Gastroesophageal sphincter (tissue), 3 donors: ENCODE measurements around the gene MCRIP2.

Experiments used
- EP300 ChIP-seq: sonication (generic); formaldehyde crosslinking; IDR thresholded peaks from one replicate; pipeline ENCODE4 v1.6.1; 2017; ENCODE audit warnings: antibody characterized with exemption, mild to moderate bottlenecking
- POLR2A ChIP-seq, 2 donors: fragments of 450-650 bp; IDR thresholded peaks; one replicate each; pipeline ENCODE4 v1.6.1; 2017; ENCODE audit warnings: antibody characterized with exemption in 2 of 2, mild to moderate bottlenecking in 2 of 2, moderate library complexity in 1 of 2
- POLR2AphosphoS5 ChIP-seq: sonication (generic); formaldehyde crosslinking; IDR thresholded peaks from one replicate; pipeline ENCODE4 v1.6.1; 2017; ENCODE audit warnings: antibody characterized with exemption
- TF ChIP-seq, protein P1 (sequence below), 4 experiments: fragments of 200-600 bp in 2 of 4; fragments of 450-650 bp in 2 of 4; sonication (generic) in 1 of 4; IDR thresholded peaks; one replicate each; pipeline ENCODE4 v1.5.1; 2017 to 2019; ENCODE audit warnings: antibody characterized with exemption in 4 of 4, mild to moderate bottlenecking in 2 of 4, moderate library complexity in 2 of 4

DNA sequence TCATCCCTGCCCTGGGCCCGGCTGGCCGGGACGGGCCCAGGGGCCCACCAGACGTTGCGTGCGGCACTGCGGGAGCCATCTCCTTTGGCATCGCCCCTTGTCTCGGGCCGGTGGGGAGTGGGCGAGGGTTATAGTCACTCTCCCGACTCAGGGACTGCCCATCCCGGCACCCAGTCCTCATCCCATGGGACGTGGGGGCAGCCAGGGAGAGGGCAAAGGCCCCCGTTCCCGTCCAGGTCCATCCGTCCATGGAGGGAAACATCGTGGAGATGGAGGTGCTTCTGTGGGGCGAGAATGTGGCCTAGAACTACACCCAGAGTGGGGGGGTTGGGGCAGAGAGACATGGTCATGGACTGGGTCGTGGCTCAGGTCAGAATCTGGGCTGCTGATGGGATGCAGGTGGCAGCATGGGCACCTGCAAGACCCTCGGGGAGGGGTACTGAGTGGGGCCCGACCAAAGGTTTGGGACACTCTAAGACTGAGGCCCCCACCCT, 5.1 kb downstream of the MCRIP2 start:
- TF ChIP-seq POLR2AphosphoS5 (no peak), EP300 (no peak), POLR2A (IDR thresholded peaks at IDR 0.05) (no peak)
- TF ChIP-seq, protein P1, sequence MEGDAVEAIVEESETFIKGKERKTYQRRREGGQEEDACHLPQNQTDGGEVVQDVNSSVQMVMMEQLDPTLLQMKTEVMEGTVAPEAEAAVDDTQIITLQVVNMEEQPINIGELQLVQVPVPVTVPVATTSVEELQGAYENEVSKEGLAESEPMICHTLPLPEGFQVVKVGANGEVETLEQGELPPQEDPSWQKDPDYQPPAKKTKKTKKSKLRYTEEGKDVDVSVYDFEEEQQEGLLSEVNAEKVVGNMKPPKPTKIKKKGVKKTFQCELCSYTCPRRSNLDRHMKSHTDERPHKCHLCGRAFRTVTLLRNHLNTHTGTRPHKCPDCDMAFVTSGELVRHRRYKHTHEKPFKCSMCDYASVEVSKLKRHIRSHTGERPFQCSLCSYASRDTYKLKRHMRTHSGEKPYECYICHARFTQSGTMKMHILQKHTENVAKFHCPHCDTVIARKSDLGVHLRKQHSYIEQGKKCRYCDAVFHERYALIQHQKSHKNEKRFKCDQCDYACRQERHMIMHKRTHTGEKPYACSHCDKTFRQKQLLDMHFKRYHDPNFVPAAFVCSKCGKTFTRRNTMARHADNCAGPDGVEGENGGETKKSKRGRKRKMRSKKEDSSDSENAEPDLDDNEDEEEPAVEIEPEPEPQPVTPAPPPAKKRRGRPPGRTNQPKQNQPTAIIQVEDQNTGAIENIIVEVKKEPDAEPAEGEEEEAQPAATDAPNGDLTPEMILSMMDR (IDR thresholded peaks at IDR 0.05), result no peak
